Measurements from ENCODE around the gene PCDH18. TPM values are rescaled to one million over a fixed set of nuclear protein-coding genes. Genes with fewer than 3 reads are reported as not detected.

The PCDH18 gene
- 6.9 TPM for total RNA-seq
- long read RNA-seq, full-length matches to known transcripts, result 1 of 4 reads
- long read RNA-seq, partial matches to known transcripts, result 2 of 4 reads
- long read RNA-seq, other reads (novel, unspliced or antisense), result 1 of 4 reads

GRCh38 chr4:137531986-137532868 lies at the start of gene PCDH18:
Gene PCDH18 (minus strand): TSS chr4:137532494. CDS start chr4:137532088, 406 bp downstream.
- ATAC-seq (peak; percentile 91), DNase-seq (peak; percentile 70)
- intact Hi-C loops (cut with DNase I), result no loop called here
- Histone ChIP-seq H3K27me3 (no peaks in the 10 kb centered on the region), H3K9me3 (no peaks in the 10 kb centered on the region), H3K4me1 (no peaks in the 10 kb centered on the region), H3K36me3 (no peaks in the 10 kb centered on the region), H3K27ac (peak within 1 kb of the TSS; percentile 85), H3K4me3 (peak within 1 kb of the TSS; percentile 56)
- no peak for TF ChIP-seq CTCF (IDR thresholded peaks at IDR 0.05)

DNA sequence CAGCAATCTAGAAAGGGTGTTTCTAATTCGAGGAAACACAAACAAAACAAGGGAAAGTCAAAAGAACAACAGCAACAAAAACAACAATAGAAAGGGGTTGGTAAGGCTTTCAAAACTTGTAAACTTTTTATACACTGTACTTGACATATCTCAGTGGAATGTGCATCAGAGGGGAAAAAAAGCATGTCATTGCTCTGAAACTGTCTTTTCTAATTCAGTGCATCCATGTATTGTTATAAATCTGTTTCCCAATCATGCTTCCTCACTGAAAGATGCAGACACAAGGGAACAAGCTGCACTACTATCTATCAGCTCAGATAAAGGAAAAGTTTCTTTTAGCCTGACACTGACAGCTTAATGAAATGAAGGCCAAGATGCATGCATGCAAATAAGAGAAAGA lies 44.2 kb upstream of the PCDH18 start:
- intact Hi-C loops (cut with DNase I), result no loop called here
- Histone ChIP-seq H3K4me3 (no peak overlapping the region), H3K4me1 (no peaks in the 10 kb centered on the region), H3K36me3 (no peaks in the 10 kb centered on the region), H3K9me3 (no peaks in the 10 kb centered on the region), H3K27ac (no peak overlapping the region), H3K27me3 (no peaks in the 10 kb centered on the region)
- ATAC-seq (no peak), DNase-seq (no peak)
- no peak for TF ChIP-seq CTCF (IDR thresholded peaks at IDR 0.05)

GRCh38 chr4:137572647-137573046 lies 40.4 kb upstream of the PCDH18 start:
- no peak for ATAC-seq

GRCh38 chr4:137572163-137572562 lies 39.9 kb upstream of the PCDH18 start:
- no peaks in the 10 kb centered on the region for H3K4me1 ChIP-seq
- ATAC-seq, result no peak
- no peaks in the 10 kb centered on the region for H3K36me3 ChIP-seq
- TF ChIP-seq CTCF (IDR thresholded peaks at IDR 0.05), result no peak
- DNase-seq, result no peak
- H3K27ac ChIP-seq, result no peak overlapping the region
- H3K9me3 ChIP-seq, result no peaks in the 10 kb centered on the region
- H3K27me3 ChIP-seq, result no peaks in the 10 kb centered on the region
- intact Hi-C loops (cut with DNase I), result no loop called here
- no peak overlapping the region for H3K4me3 ChIP-seq

More at GRCh38 chr4:137572647-137573046, 40.4 kb upstream of the PCDH18 start:
- Histone ChIP-seq H3K9me3 (no peaks in the 10 kb centered on the region), H3K4me3 (no peak overlapping the region), H3K27me3 (no peaks in the 10 kb centered on the region), H3K27ac (no peak overlapping the region), H3K36me3 (no peaks in the 10 kb centered on the region), H3K4me1 (no peaks in the 10 kb centered on the region)
- no peak for TF ChIP-seq CTCF (IDR thresholded peaks at IDR 0.05)
- intact Hi-C loops (cut with DNase I), result no loop called here
- no peak for DNase-seq

GRCh38 chr4:137559801-137560200 lies 27.5 kb upstream of the PCDH18 start:
- DNase-seq (no peak), ATAC-seq (no peak)
- no peak overlapping the region for H3K27ac ChIP-seq
- no peaks in the 10 kb centered on the region for H3K27me3 ChIP-seq
- no peaks in the 10 kb centered on the region for H3K36me3 ChIP-seq
- no peaks in the 10 kb centered on the region for H3K9me3 ChIP-seq
- no peaks in the 10 kb centered on the region for H3K4me1 ChIP-seq
- intact Hi-C loops (cut with DNase I), result no loop called here
- TF ChIP-seq CTCF (IDR thresholded peaks at IDR 0.05), result no peak
- H3K4me3 ChIP-seq, result no peak overlapping the region
